SKM-1 (cell line): ENCODE results near the gene FYB1.
"Not testable (repeated sequence)": the region's sequence is repeated elsewhere in the genome, so short reads cannot be mapped to it uniquely, and the experiment has no call there.

Source experiments
- DNase-seq: peaks from one replicate; lab custom pipeline; 2025; ENCODE audit not compliant: unreplicated experiment; lab: John Stamatoyannopoulos, UW

Gene FYB1

GRCh38 chr5:39219437-39219836, at the start of gene FYB1:
Gene FYB1 (minus strand): TSS chr5:39219563. CDS start chr5:39202960, 16,603 bp downstream.
- peak; percentile 97 for DNase-seq

DNA sequence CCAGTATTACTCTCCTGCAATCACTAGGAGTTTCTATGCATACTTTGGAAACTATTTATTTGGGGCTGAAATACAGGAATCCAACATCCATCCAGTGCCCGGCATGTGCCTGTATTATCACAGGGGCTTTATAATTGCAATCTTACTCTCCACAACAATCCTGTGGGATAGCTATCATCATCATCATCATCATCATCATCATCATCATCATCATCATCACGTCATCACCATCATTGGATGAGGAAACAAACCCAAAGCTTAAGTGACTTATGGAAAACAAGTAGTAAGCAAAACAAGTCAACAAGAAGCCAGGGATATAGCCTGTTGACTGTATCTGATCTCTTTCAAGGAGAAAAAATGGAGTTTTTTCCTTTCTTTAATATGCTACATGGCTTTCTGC, 47.8 kb upstream of the FYB1 start:
- DNase-seq = no peak

DNA sequence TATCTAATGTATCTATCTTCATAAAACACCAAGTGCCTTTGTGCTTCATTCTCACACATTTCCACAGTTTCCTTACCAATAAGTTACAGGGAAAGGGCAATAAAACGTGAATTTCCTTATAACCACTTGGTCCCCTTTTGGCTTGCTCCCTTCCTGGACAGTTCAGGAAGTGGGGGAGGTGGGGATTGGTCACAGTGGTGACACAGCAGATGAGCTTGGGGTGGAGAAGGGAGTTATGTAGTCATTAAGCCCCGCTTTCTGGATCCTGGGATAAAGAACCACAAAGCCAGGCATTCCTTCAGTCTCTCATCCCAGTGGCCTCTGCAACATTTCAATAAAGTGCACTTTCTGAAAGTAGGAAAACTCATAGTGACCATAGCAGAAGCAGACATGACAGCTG, 47.1 kb upstream of the FYB1 start:
- no peak for DNase-seq

GRCh38 chr5:39264528-39264927, 45.2 kb upstream of the FYB1 start:
- DNase-seq = no peak

DNA sequence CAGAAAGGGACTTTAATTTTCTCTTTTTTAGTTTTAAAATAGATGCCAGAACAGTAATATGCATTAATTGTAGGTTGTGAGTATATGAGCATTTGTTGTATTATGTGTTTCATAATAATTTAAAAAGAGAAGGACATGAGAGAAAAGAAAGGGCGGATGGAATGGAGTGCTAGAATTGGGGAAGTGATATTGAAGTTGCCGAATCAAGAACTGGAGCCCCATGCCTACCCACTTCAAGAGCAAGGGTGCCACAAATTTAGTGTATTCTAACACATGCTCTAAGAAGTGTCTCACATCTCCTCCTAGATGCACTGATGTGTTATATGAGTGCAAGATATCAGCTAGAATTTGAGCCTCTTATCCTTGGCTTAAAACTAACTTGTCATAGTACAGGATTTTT, 43.6 kb upstream of the FYB1 start:
- DNase-seq = no peak

GRCh38 chr5:39260095-39260494, 40.7 kb upstream of the FYB1 start:
- no peak for DNase-seq

DNA sequence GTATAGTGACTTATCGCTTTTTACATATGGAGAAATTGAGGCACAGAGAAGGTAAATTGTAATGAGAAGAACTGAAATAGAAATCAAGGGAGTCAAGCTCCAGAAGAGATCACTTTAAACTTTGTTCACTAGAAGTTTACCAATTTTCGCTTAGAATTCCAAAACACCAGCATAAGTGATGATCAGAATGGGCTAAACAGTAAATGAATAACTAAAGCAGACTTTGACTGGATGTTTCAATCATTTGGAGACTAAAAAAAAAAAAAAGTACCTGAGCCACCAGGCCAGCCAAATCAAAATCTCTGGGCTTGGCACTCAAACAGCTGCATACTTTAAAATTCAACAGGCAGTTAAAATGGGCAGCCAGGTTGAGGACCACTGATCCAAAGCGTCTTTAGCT, 38.2 kb upstream of the FYB1 start:
- no peak for DNase-seq

- DNase-seq = no peak
Measured at GRCh38 chr5:39256477-39257235, 37.3 kb upstream of the FYB1 start.

GRCh38 chr5:39255406-39255805, 36.0 kb upstream of the FYB1 start:
- DNase-seq = no peak

- DNase-seq = no peak
Measured at GRCh38 chr5:39254671-39255070, 35.3 kb upstream of the FYB1 start.

DNA sequence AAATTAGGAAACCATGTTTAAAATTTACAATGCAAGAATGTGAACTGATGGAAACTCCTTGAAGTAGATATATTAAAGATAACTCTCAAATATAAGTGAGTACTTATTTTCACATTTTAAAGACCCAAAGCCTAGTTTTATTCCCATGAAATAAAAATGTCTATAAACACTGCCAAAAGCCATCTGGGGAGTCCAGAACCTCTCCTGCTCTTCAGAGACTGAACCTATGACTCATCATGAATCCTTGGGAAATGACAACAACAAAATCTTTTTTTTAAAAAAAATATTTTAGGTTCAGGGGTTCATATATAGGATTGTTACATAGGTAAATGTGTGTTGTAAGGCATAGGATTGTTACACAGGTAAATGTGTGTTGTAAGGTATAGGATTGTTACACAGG, 33.8 kb upstream of the FYB1 start:
- DNase-seq = no peak

GRCh38 chr5:39249564-39250274, 30.4 kb upstream of the FYB1 start:
- no peak for DNase-seq

DNA sequence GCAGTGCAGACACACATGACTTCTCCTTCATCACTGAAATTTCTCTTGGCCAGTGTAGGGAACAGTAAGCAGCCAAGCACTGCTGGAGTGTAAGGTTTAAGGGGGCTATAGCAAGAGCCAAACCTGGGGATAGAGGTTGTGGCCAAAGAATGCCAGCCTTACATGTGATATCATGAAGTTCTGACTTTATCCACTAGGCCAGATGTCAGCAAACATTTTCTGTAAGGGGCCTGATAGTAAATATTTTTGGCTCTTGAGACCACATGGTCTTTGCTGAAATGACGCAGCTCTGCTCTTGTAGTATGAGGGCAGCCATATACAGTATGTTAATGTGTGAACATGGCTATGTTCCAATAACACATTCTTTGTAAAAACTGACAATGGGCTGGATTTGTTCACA, 29.7 kb upstream of the FYB1 start:
- DNase-seq = no peak

DNA sequence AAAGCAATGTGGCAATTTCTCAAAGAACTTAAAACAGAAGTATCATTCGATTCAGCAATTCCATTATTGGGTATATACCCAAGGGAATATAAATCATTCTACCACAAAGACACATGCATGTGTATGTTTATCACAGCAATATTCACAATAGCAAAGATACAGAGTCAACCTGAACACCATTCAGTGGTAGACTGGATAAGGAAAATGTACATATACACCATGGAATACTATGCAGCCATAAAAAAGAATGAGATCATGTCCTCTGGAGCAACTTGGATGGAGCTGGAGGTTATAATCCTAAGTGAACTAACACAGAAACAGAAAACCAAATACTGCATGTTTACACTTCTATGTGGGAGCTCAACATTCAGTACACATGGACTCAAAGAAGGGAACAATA, 21.4 kb upstream of the FYB1 start:
- DNase-seq = no peak

DNA sequence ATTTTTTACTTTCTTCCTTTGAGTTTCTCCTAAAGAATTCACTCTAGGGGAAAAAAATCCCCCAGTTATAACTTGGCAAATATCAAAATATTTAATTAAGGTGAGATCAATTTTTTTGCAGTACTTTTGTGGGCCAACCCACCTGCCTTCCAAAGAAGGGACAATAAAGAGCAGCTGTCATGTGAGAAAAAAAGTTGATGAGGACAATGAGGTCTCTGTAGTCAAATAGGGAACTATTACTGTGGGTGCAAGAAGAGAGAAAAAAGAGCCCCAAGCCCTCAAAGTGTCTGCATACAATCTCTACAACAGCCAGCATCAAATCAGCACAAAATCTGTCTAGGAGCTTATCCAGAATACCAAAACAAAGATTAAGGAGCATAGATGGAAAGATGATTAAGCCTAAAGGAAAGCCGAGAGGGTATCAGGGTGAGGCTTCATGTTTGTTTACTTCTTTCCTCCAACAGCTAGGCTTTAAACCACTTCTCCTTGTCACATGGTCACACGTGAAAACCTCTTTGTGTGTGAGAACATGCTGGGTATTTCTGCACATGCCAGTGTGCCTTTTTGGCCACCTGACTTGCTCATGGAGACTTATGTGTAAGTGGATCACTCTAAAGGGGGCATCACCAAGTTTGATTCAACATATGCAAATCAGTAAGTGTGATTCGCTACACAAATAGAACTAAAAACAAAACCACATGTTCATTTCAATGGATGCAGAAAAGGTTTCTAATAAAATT, 19.2 kb upstream of the FYB1 start:
- no peak for DNase-seq

DNA sequence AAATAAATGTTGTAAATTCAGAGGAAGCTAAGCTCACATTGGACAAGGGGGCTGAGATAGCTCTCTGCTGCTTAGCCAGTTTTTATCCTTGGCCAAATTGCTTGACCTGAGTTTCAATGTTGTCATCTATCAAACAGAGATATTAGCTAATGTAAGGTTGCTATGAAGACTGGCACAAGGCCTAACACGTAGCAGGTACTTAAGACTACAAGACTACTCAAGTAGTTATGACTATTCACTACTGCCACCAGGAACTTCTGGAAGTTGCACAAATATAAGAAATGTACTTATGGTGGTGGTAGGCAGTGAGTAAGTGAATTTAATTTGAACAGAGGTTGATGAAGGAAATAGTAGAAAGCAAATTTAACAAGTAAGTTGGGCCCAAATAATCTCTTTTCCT, 17.4 kb upstream of the FYB1 start:
- DNase-seq = no peak

GRCh38 chr5:39235648-39236047, 16.3 kb upstream of the FYB1 start:
- no peak for DNase-seq

GRCh38 chr5:39234494-39234893, 15.1 kb upstream of the FYB1 start:
- not testable (repeated sequence) for DNase-seq

DNA sequence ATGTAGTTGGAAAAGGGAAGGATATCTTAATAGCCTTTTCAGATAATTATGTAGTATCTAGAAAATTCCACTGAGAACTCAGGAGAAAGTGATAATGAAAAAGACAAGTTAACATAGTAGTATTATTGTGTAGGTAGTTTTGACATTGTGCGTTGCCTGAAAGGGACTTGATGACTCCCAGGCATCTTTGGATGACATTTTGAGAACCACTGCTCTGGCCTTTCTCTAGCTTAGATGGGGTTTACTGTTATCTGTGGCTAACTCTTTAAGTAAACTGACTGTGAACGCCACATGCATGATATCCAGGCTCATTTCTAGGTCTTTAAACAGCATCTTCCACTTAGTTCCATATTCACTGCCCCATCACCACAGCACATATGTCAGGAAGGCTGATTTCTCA, 14.4 kb upstream of the FYB1 start:
- no peak for DNase-seq

- DNase-seq = no peak
Measured at GRCh38 chr5:39231705-39232525, 12.6 kb upstream of the FYB1 start.

- no peak for DNase-seq
Measured at GRCh38 chr5:39228596-39228995, 9.2 kb upstream of the FYB1 start.
